Panc1 (cell line): ENCODE data around the gene DEPDC4. TPM values are rescaled to one million over a fixed set of nuclear protein-coding genes. Genes with fewer than 3 reads are reported as not detected.
A peak's percentile ranks its signal among the peaks of the same experiment; 100 is the strongest.
"Not testable (repeated sequence)": the region's sequence is repeated elsewhere in the genome, so short reads cannot be mapped to it uniquely, and the experiment has no call there.

Experiments
- ATAC-seq: fragments of 200-7000 bp; cut with Tn5 transposase; 2 replicates; pipeline ENCODE4 v1.9.1; 2020; ENCODE audit warnings: mild to moderate bottlenecking, moderate library complexity
- BruUV-seq: library from RNA; stranded (reverse); fragments of 400-500 nt; replicated peaks from 2 replicates; lab custom pipeline; 2021; lab: Mats Ljungman, UMichigan
- CTCF ChIA-PET: fragments of 300-600 bp; sonication (Branson Sonifier 250); formaldehyde crosslinking; loops from one replicate; lab custom pipeline; 2022; ENCODE audit warnings: antibody characterized with exemption; lab: Charles Lee
- POLR2A ChIA-PET: fragments of 300-600 bp; sonication (Branson Sonifier 250); formaldehyde crosslinking; loops from one replicate; lab custom pipeline; 2022; ENCODE audit warnings: antibody characterized with exemption; lab: Charles Lee
- DNase-seq: peaks from one replicate; pipeline ENCODE4 v3.0.0-alpha.2; 2010; ENCODE audit warnings: low read depth, low spot score
- H3K27ac ChIP-seq: 2 replicates; pipeline ENCODE4 v1.5.1; 2011; ENCODE audit warnings: mild to moderate bottlenecking, low read length, inconsistent platforms
- H3K27me3 ChIP-seq: fragments of 200-500 bp; sonication (Bioruptor generic); 2 replicates; pipeline ENCODE4 v1.6.0; 2014; ENCODE audit warnings: low read length, inconsistent platforms; ENCODE audit not compliant: control insufficient read depth, insufficient read depth
- H3K36me3 ChIP-seq: fragments of 200-500 bp; sonication (Bioruptor generic); 2 replicates; pipeline ENCODE4 v1.5.1; 2014; ENCODE audit warnings: inconsistent platforms, mild to moderate bottlenecking, low read length, moderate library complexity; ENCODE audit not compliant: control insufficient read depth, insufficient read depth
- H3K4me1 ChIP-seq: 2 replicates; pipeline ENCODE4 v1.5.1; 2011; ENCODE audit warnings: inconsistent platforms, mild to moderate bottlenecking, low read length, moderate library complexity; ENCODE audit not compliant: control insufficient read depth, insufficient read depth
- H3K4me3 ChIP-seq, 2 experiments: 2 replicates each; pipeline ENCODE4 v1.5.1; 2011 to 2012; ENCODE audit warnings: low read depth in 2 of 2, low read length in 2 of 2, mild to moderate bottlenecking in 2 of 2, inconsistent platforms in 1 of 2, moderate library complexity in 1 of 2
- H3K9me3 ChIP-seq: fragments of 200-500 bp; sonication (Bioruptor generic); 2 replicates; pipeline ENCODE4 v1.5.1; 2014; ENCODE audit warnings: low read depth, mild to moderate bottlenecking, inconsistent platforms, low read length, moderate library complexity; ENCODE audit not compliant: control insufficient read depth, insufficient read depth
- CTCF ChIP-seq: fragments of 450-650 bp; IDR thresholded peaks from 2 replicates; pipeline ENCODE4 v1.5.1; 2017; ENCODE audit warnings: mild to moderate bottlenecking
- POLR2AphosphoS5 ChIP-seq: IDR thresholded peaks from 2 replicates; pipeline ENCODE4 v1.6.1; 2012; ENCODE audit warnings: mild to moderate bottlenecking, low read depth, low read length, moderate library complexity
- REST ChIP-seq, 2 experiments: IDR thresholded peaks; 2 replicates each; pipeline ENCODE4 v1.6.1; 2011 to 2012; ENCODE audit warnings: low read depth in 2 of 2, control low read depth in 1 of 2, low read length in 1 of 2, mild to moderate bottlenecking in 1 of 2, moderate library complexity in 1 of 2; ENCODE audit not compliant: insufficient read depth in 1 of 2
- SIN3A ChIP-seq: IDR thresholded peaks from 2 replicates; pipeline ENCODE4 v1.6.1; 2012; ENCODE audit warnings: low read depth, mild to moderate bottlenecking, low read length, moderate library complexity, borderline replicate concordance; ENCODE audit not compliant: insufficient read depth
- TCF7L2 ChIP-seq: IDR thresholded peaks from 2 replicates; pipeline ENCODE4 v1.6.1; 2011; ENCODE audit warnings: mild to moderate bottlenecking, low read depth, low read length, inconsistent platforms
- in situ Hi-C: cut with HindIII; loops from 2 replicates; pipeline ENCODE4 v1.10.0; 2016; ENCODE audit warnings: low sequenced_read_pairs, low pct_unique_long_range_greater_than_20kb
- intact Hi-C: fragments of 100-400 bp; cut with micrococcal nuclease; formaldehyde crosslinking; loops from one replicate; pipeline ENCODE4 v1.10.0; 2022; ENCODE audit not compliant: unreplicated experiment
- total RNA-seq: library from RNA; stranded (reverse); gene quantifications from one replicate; pipeline ENCODE4 v1.2.1, GENCODE V29; 2021; ENCODE audit not compliant: unreplicated experiment

The DEPDC4 gene
- total RNA-seq, 1 experiment from 2014 or later: 2.6 TPM

DNA sequence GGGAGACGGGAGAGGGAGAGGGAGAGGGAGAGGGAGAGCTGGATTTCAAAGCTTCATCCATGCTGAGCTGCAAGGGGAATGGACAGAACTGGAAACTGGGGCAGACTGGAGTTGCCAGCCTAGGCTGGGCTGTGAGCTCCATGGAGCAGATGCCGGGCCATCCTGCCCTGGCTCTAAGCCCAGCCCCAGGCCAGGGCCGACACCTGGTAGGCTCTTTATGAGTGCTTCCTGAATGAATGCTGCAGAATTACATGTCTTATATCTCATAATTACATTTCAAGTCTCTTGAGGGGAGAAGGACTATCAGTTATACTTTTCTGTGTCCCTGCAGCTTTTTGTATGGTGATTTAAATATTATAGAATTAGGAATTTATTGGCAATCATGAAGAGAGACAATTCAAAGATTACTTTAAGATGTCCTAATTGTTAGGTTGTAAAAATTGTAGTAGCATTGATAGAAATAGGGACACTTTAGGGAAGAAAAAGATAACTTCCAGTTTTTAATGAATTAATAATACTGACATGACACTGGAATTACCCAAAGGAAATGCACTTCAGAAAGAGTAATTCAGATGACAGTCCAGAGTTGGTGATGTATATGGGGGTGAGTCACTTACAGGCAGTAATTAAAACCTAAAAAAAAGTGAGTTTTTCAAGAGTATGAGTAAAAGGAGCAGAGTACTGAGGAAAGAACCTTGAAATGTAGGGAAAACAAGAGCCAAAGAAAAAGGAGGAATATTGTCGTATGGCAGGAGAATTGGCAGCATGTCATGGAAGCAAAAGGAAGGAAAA lies 29.1 kb upstream of the DEPDC4 start:
- ChIA-PET CTCF (no interaction called here), POLR2A (no interaction called here)
- Histone ChIP-seq H3K27me3 (no peaks in the 10 kb centered on the region), H3K36me3 (no peaks in the 10 kb centered on the region; the same call in 1 of the 2 replicates), H3K4me1 (no peaks in the 10 kb centered on the region), H3K4me3 (no peak overlapping the region), H3K27ac (no peak overlapping the region), H3K9me3 (no peaks in the 10 kb centered on the region)
- intact Hi-C loops (no loop called here), in situ Hi-C loops (no loop called here)
- TF ChIP-seq REST (IDR thresholded peaks at IDR 0.05; ENCODE audit: insufficient read depth in 1 of 2, low read depth in 2 of 2, low read length in 1 of 2) (no peak), TCF7L2 (no peak), CTCF (no peak), POLR2AphosphoS5 (no peak), SIN3A (no peak)
- no peak for ATAC-seq
- TSS peak; percentile 58 for BruUV-seq
- DNase-seq: no peak

- intact Hi-C loops, POLR2A ChIA-PET, H3K4me1 ChIP-seq, H3K27me3 ChIP-seq, in situ Hi-C loops, BruUV-seq, H3K36me3 ChIP-seq, ATAC-seq, H3K4me3 ChIP-seq, H3K27ac ChIP-seq, CTCF ChIA-PET, H3K9me3 ChIP-seq, DNase-seq: not testable (repeated sequence)
Measured at GRCh38 chr12:100294366-100294765, 27.5 kb upstream of the DEPDC4 start.

DNA sequence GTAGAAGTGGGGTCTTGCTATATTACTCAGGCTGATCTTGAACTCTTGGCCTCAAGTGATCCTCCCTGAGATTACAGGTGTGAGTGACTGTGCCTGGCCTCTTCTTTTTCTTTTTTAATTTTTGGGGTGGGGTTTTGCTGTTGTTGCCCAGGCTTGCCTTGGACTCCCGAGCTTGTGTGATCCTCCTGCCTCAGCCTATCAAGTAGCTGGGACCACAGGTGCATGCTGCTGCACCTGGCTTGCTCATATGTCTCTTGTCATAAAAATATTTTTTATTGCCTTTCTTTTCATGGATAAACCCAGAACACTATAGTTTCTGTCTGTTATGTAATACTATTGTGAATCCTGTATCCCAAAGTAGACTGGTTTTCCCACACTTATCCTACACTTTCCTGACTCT lies 26.1 kb upstream of the DEPDC4 start:
- intact Hi-C loops: no loop called here
- H3K27ac ChIP-seq: no peak overlapping the region
- H3K4me3 ChIP-seq: no peak overlapping the region
- ChIA-PET CTCF (no interaction called here), POLR2A (no interaction called here)
- ATAC-seq: no peak
- BruUV-seq: no TSS peak
- no peaks in the 10 kb centered on the region for H3K27me3 ChIP-seq
- H3K9me3 ChIP-seq: no peaks in the 10 kb centered on the region
- no peaks in the 10 kb centered on the region; the same call in 1 of the 2 replicates for H3K36me3 ChIP-seq
- H3K4me1 ChIP-seq: no peaks in the 10 kb centered on the region
- DNase-seq: no peak
- TF ChIP-seq CTCF (no peak), REST (IDR thresholded peaks at IDR 0.05; ENCODE audit: insufficient read depth in 1 of 2, low read depth in 2 of 2, low read length in 1 of 2) (no peak), TCF7L2 (no peak), SIN3A (no peak), POLR2AphosphoS5 (no peak)
- in situ Hi-C loops: no loop called here
